ENCODE results near the gene ZNF229. TPM values are rescaled to one million over a fixed set of nuclear protein-coding genes. Genes with fewer than 3 reads are reported as not detected.
"Not testable (repeated sequence)": the region's sequence is repeated elsewhere in the genome, so short reads cannot be mapped to it uniquely, and the experiment has no call there.

Gene ZNF229
- total RNA-seq: 3.0 TPM
- long read RNA-seq, partial matches to known transcripts: 1 of 2 reads
- long read RNA-seq, other reads (novel, unspliced or antisense): 1 of 2 reads

DNA sequence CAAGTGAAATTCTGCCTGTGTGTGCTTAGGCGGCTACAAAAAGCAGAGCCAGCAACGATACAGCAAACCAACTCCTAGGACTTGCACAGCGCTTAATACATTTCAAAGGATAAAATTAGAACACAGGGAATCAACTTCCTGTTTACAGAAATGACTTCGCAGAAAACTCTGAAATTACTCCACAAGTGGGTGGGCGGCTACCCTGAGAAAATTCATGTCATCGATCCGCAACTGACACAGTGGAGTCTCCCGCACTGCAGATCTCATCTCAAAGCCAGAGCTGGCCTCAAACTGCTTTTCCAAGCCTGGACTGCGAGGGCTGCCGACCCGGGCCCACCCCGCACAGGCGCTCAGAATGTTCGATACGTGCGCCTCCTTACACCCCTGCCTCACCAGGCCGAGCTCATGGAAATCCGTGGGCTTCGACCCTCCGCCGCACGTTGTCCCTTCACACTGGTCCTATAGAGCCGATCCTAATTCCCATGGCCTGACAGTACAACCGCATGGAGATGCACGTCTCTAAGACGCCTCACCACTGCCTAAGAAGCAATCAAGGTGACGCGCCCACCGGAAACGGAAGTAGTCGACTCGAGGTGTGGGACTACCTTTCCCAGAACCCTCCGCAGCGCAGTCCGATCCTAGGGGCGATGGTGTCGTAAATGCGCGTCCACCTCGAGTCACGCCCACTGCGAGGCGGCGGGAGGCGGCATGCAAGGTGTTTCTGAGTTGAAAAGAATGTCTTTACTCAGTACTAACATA is at the start of gene ZNF229:
ZNF229 (minus strand) TSS at position 557 of the 759 bp plus-strand sequence. CDS start 5,625 bp downstream, outside the sequence.
- TF ChIP-seq, protein P1, sequence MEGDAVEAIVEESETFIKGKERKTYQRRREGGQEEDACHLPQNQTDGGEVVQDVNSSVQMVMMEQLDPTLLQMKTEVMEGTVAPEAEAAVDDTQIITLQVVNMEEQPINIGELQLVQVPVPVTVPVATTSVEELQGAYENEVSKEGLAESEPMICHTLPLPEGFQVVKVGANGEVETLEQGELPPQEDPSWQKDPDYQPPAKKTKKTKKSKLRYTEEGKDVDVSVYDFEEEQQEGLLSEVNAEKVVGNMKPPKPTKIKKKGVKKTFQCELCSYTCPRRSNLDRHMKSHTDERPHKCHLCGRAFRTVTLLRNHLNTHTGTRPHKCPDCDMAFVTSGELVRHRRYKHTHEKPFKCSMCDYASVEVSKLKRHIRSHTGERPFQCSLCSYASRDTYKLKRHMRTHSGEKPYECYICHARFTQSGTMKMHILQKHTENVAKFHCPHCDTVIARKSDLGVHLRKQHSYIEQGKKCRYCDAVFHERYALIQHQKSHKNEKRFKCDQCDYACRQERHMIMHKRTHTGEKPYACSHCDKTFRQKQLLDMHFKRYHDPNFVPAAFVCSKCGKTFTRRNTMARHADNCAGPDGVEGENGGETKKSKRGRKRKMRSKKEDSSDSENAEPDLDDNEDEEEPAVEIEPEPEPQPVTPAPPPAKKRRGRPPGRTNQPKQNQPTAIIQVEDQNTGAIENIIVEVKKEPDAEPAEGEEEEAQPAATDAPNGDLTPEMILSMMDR (IDR thresholded peaks at IDR 0.05): no peak
- peak within 1 kb of the TSS; percentile 55 for H3K4me3 ChIP-seq

DNA sequence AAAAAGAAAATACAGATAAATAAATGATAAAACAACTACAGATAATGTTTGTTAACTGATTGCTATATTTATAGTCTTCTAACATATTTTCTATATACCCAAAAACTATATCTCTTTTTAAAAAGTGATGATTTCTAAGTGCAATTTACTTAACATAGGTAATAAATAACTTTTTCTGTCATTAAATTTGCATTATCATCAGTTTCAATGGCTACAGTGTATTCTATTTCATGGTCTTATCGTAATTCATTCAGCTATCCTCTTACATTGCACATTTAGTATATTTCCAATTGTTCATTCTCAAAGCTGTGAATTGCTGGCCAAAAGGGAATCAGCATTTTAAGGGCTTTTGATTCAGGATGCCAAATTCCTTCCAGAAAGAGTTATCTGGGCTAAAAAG is 48.4 kb upstream of the ZNF229 start:
- peaks cover 49% of the 10 kb centered on the region for H3K36me3 ChIP-seq
- peaks cover 50% of the 10 kb centered on the region for H3K9me3 ChIP-seq

More for the DNA sequence above, at the start of gene ZNF229:
- Histone ChIP-seq H3K4me1 (no peaks in the 10 kb centered on the region), H3K9me3 (peaks cover 7% of the 10 kb centered on the region), H3K27me3 (no peaks in the 10 kb centered on the region), H3K27ac (no peak within 1 kb of the TSS), H3K36me3 (no peaks in the 10 kb centered on the region)
- peak; percentile 94 for ATAC-seq
- intact Hi-C loops (cut with DNase I): no loop called here
- peak; percentile 88 for DNase-seq

DNA sequence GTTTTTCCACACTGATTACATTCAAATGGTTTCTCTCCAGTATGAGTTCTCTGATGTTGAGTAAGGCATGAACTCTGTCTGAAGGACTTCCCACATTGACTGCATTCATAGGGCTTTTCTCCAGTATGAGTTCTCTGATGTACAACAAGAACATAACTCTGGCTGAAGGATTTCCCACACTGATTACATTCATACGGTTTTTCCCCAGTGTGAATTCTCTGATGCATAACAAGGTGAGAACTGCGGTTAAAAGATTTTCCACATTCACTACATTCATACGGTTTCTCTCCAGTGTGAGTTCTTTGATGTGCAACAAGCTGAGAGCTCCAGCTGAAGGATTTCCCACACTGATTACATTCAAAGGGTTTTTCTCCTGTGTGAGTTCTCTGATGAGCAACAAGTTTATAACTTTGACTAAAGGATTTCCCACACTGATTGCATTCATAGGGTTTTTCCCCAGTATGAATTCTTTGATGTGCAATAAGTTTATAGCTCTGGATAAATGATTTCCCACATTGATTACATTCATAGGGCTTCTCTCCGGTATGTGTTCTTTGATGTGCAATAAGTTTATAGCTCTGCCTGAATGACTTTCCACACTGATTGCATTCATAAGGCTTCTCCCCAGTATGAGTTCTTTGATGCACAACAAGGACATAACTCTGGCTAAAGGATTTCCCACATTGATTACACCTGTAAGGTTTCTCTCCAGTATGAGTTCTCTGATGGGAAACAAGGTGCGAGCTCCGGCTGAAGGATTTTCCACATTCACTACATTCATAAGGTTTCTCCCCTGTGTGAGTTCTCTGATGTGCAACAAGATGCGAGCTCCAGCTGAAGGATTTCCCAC is 28.5 kb upstream of the ZNF229 start:
- TF ChIP-seq, protein P1 (IDR thresholded peaks at IDR 0.05): no peak

More for the DNA sequence above, 48.4 kb upstream of the ZNF229 start:
- ATAC-seq (no peak), DNase-seq (no peak)
- Histone ChIP-seq H3K4me1 (peaks cover 12% of the 10 kb centered on the region), H3K27ac (no peak overlapping the region), H3K27me3 (no peaks in the 10 kb centered on the region), H3K4me3 (no peak overlapping the region)
- TF ChIP-seq, protein P1 (IDR thresholded peaks at IDR 0.05): no peak
- intact Hi-C loops (cut with DNase I): no loop called here

DNA sequence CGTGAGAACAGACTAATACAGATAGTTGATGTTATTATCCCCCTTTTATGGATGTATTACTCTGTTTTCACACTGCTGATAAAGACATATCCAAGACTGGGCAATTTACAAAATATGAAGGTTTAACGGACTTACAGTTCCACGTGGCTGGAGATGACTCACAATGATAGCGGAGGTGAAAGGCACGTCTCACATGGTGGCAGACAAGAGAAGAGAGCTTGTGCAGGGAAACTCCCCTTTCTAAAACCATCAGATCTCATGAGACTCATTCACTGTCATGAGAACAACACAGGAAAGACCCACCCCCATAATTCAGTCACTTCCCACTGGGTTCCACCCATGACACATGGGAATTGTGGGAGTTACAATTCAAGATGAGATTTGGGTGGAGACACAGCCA is 20.5 kb upstream of the ZNF229 start:
- H3K4me3 ChIP-seq: not testable (repeated sequence)
- peaks cover 73% of the 10 kb centered on the region for H3K9me3 ChIP-seq

More for the DNA sequence above, 28.5 kb upstream of the ZNF229 start:
- Histone ChIP-seq H3K4me3 (no peak overlapping the region), H3K9me3 (peaks cover 95% of the 10 kb centered on the region), H3K36me3 (peaks cover 42% of the 10 kb centered on the region), H3K27me3 (no peaks in the 10 kb centered on the region), H3K27ac (no peak overlapping the region), H3K4me1 (no peaks in the 10 kb centered on the region)
- no peak for ATAC-seq
- intact Hi-C loops (cut with DNase I): no loop called here
- no peak for DNase-seq

DNA sequence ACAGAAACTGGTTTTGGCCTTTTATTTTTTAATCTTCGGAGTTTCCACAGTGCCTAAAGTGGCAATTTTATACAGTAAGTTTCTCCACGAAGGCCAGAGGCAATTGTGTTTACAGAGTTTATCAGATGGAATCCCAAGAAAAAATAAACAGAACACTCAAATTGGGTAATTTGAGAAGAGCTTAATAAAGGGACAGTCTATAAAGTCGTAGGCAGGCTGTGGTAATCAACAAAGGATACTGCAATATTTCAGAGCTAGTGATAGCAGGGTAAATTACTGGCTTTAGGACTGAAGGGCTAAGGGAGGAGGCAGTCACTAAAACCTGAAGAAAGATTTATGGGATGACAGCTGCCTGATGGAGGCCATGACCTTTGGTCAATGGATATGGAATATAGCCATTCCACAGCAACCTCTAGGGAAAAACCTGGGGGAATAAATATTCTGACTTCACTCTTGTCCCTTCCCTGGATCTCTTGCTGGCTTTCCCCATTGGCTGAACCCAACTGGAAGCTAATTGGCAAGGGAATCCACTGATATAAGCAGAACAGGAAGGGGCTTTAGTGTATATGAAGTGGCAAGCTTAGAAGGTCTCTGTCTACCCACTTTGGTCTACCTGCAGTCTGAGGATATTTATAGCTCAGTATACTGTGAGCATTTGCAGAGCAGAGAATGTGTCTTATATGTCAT is 14.5 kb upstream of the ZNF229 start:
- H3K27me3 ChIP-seq; ATAC-seq; H3K27ac ChIP-seq; H3K4me3 ChIP-seq; H3K4me1 ChIP-seq; H3K36me3 ChIP-seq; DNase-seq; intact Hi-C loops (cut with DNase I): not testable (repeated sequence)
- H3K9me3 ChIP-seq: peaks cover 38% of the 10 kb centered on the region

More for the DNA sequence above, 20.5 kb upstream of the ZNF229 start:
- H3K36me3 ChIP-seq; intact Hi-C loops (cut with DNase I); H3K4me1 ChIP-seq; H3K27ac ChIP-seq; ATAC-seq; H3K27me3 ChIP-seq; DNase-seq: not testable (repeated sequence)

DNA sequence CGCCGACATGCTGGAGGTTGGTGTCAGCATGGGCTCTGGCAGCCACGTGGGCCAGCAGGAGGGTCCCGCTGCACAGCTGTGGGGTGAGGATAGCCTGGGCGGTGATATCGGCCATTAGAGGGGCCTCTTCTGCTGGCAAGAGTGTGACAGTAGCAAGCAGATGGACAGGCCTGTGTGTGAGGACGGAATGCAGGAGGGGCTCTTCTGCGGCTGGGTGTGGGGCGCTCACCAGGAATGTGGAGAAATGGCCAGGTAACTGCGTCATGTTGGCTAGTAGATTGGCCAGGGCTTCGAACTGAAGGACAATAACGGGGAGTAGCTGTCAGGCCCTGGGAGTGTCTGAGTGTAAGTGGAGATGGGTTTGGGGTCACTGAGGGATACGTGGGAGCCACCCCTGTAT is 7.7 kb upstream of the ZNF229 start:
- H3K4me1 ChIP-seq; H3K27ac ChIP-seq; H3K9me3 ChIP-seq; DNase-seq; H3K4me3 ChIP-seq; H3K27me3 ChIP-seq; ATAC-seq; H3K36me3 ChIP-seq; intact Hi-C loops (cut with DNase I): not testable (repeated sequence)
